A673 (cell line): ENCODE measurements around the gene PPP2R1A. TPM values are rescaled to one million over a fixed set of nuclear protein-coding genes. Genes with fewer than 3 reads are reported as not detected.

Source experiments
- BruUV-seq: library from RNA; stranded (reverse); fragments of 400-500 nt; replicated peaks from 2 replicates; lab custom pipeline; 2021; lab: Mats Ljungman, UMichigan
- CTCF ChIA-PET: fragments of 300-600 bp; sonication (Branson Sonifier 250); formaldehyde crosslinking; loops from one replicate; lab custom pipeline; 2022; ENCODE audit warnings: antibody characterized with exemption; lab: Charles Lee
- POLR2A ChIA-PET: fragments of 300-600 bp; sonication (Branson Sonifier 250); formaldehyde crosslinking; loops from one replicate; lab custom pipeline; 2022; ENCODE audit warnings: antibody characterized with exemption; ENCODE audit not compliant: low non-redundant PET; lab: Charles Lee
- DNase-seq: peaks from one replicate; pipeline ENCODE4 v3.0.0-alpha.2; 2015; ENCODE audit warnings: low spot score
- H3K27ac ChIP-seq: fragments of 200-600 bp; sonication (generic); 2 replicates; pipeline ENCODE4 v1.5.1; 2016; ENCODE audit warnings: mixed run types, low read depth, mild to moderate bottlenecking, mixed read lengths, antibody characterized with exemption, low read length; ENCODE audit not compliant: poor library complexity, severe bottlenecking
- H3K27me3 ChIP-seq: fragments of 200-600 bp; sonication (generic); replicated peaks from 2 replicates; pipeline ENCODE4 v1.6.1; 2017; ENCODE audit warnings: mixed run types, low read depth, mild to moderate bottlenecking, mixed read lengths, antibody characterized with exemption, low read length; ENCODE audit not compliant: insufficient read depth, poor library complexity
- H3K36me3 ChIP-seq: fragments of 200-600 bp; sonication (generic); 2 replicates; pipeline ENCODE4 v1.6.1; 2016; ENCODE audit warnings: mixed run types, mild to moderate bottlenecking, mixed read lengths, antibody characterized with exemption, low read length; ENCODE audit not compliant: insufficient read depth, poor library complexity, severe bottlenecking
- H3K4me1 ChIP-seq: fragments of 200-600 bp; sonication (generic); 2 replicates; pipeline ENCODE4 v1.6.1; 2017; ENCODE audit warnings: mixed run types, mild to moderate bottlenecking, mixed read lengths, antibody characterized with exemption, low read length; ENCODE audit not compliant: insufficient read depth, poor library complexity, severe bottlenecking
- H3K4me3 ChIP-seq: fragments of 200-600 bp; sonication (generic); 2 replicates; pipeline ENCODE4 v1.5.1; 2016; ENCODE audit warnings: low read depth, mixed run types, mild to moderate bottlenecking, mixed read lengths, low read length; ENCODE audit not compliant: poor library complexity, severe bottlenecking
- H3K9me3 ChIP-seq: fragments of 200-600 bp; sonication (generic); 2 replicates; pipeline ENCODE4 v1.6.1; 2016; ENCODE audit warnings: mixed run types, low read depth, mild to moderate bottlenecking, mixed read lengths, antibody characterized with exemption, low read length; ENCODE audit not compliant: poor library complexity, severe bottlenecking
- CTCF ChIP-seq: fragments of 300-800, 200-600 bp; sonication (generic); conservative IDR thresholded peaks from 2 replicates; pipeline ENCODE4 v1.5.1; 2017; ENCODE audit warnings: low read depth, mild to moderate bottlenecking, antibody characterized with exemption, low read length, moderate library complexity, mixed read lengths
- EZH2 ChIP-seq: fragments of 200-600 bp; sonication (generic); IDR thresholded peaks from 2 replicates; pipeline ENCODE4 v1.6.1; 2017; ENCODE audit warnings: borderline replicate concordance, low read depth, mild to moderate bottlenecking, mixed read lengths, antibody characterized with exemption, low read length; ENCODE audit not compliant: poor library complexity, severe bottlenecking
- intact Hi-C: fragments of 100-400 bp; cut with micrococcal nuclease; formaldehyde crosslinking; loops from one replicate; pipeline ENCODE4 v1.10.0; 2022; ENCODE audit not compliant: unreplicated experiment
- total RNA-seq: library from RNA; stranded (reverse); gene quantifications from 2 replicates; pipeline ENCODE4 v1.2.3, GENCODE V29; 2021

Gene PPP2R1A
- total RNA-seq, 1 experiment from 2014 or later: 324 TPM

GRCh38 chr19:52211926-52212571 is 22.2 kb downstream of the PPP2R1A start:
- Histone ChIP-seq H3K36me3 (peaks cover 90% of the 10 kb centered on the region), H3K9me3 (no peaks in the 10 kb centered on the region), H3K27ac (no peak overlapping the region), H3K27me3 (no peaks in the 10 kb centered on the region), H3K4me3 (no peak overlapping the region), H3K4me1 (no peaks in the 10 kb centered on the region)
- no peak for DNase-seq
- intact Hi-C loops: no loop called here
- POLR2A ChIA-PET: no interaction called here
- BruUV-seq: no TSS peak
- TF ChIP-seq EZH2 (no peak), CTCF (no peak)
- CTCF ChIA-PET: no interaction called here

- intact Hi-C loops: no loop called here
- DNase-seq: no peak
- no peak overlapping the region for H3K4me3 ChIP-seq
- no TSS peak for BruUV-seq
- no peaks in the 10 kb centered on the region for H3K4me1 ChIP-seq
- TF ChIP-seq CTCF: no peak
- no peak for TF ChIP-seq EZH2
- no peaks in the 10 kb centered on the region for H3K27me3 ChIP-seq
- H3K36me3 ChIP-seq: peaks cover 90% of the 10 kb centered on the region
- H3K9me3 ChIP-seq: no peaks in the 10 kb centered on the region
- H3K27ac ChIP-seq: no peak overlapping the region
- ChIA-PET CTCF (no interaction called here), POLR2A (no interaction called here)
Observed at GRCh38 chr19:52212572-52213255, 22.9 kb downstream of the PPP2R1A start.

GRCh38 chr19:52214241-52214640 is 24.4 kb downstream of the PPP2R1A start:
- intact Hi-C loops: no loop called here
- no peak for TF ChIP-seq CTCF
- TF ChIP-seq EZH2: no peak
- no peak for DNase-seq
- no TSS peak for BruUV-seq
- POLR2A ChIA-PET: no interaction called here
- no peak overlapping the region for H3K27ac ChIP-seq
- no peaks in the 10 kb centered on the region for H3K4me1 ChIP-seq
- H3K4me3 ChIP-seq: no peak overlapping the region
- CTCF ChIA-PET: no interaction called here
- H3K36me3 ChIP-seq: peaks cover 95% of the 10 kb centered on the region
- H3K27me3 ChIP-seq: no peaks in the 10 kb centered on the region
- H3K9me3 ChIP-seq: no peaks in the 10 kb centered on the region
